Hematopoietic multipotent progenitor cell treated with erythropoietin and hydrocortisone succinate and interleukin-3 and kit ligand, for 8 days (in vitro differentiated cells): ENCODE data around the gene KLHL22.
"Not testable (repeated sequence)": the region's sequence is repeated elsewhere in the genome, so short reads cannot be mapped to it uniquely, and the experiment has no call there.

Source experiments
- DNase-seq: peaks from one replicate; pipeline ENCODE4 v3.0.0-alpha.2; 2015

The KLHL22 gene

DNA sequence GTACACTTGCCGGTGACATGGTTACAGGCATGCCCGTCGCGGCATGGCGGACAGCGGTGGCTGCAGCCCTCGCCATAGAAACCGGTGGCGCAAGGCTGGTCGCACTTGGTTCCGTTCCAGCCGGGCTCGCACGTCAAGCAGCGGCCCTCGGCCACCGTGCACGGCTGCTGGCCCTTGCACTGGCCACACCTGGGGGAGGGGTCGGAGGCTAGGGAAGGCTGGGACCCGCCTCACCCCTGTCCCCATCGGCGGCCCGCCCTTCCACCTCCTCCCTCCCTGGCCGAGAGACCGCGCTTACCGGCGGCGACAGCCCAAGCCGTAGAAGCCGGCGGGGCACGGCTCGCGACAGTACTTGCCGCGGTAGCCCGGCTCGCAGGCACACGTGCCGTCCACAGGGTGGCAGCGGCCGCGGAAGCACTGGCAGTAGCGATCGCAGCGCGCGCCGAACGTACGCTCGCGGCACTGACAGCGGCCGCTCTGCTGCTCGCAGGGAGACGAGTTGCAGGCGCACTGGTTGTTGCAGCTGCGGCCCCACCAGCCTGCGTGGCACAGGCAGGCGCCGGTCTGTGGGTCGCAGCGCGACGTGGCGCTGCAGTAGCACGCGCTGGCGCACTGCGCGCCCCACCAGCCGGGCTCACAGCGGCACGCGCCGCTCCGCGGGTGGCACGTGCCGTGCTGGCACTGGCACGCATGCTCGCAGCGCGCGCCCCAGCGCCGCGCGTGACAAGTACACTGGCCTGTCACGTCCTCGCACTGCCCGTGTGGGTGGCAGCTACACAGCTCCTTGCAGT is 64.7 kb downstream of the KLHL22 start:
- DNase-seq = peak; percentile 65

DNA sequence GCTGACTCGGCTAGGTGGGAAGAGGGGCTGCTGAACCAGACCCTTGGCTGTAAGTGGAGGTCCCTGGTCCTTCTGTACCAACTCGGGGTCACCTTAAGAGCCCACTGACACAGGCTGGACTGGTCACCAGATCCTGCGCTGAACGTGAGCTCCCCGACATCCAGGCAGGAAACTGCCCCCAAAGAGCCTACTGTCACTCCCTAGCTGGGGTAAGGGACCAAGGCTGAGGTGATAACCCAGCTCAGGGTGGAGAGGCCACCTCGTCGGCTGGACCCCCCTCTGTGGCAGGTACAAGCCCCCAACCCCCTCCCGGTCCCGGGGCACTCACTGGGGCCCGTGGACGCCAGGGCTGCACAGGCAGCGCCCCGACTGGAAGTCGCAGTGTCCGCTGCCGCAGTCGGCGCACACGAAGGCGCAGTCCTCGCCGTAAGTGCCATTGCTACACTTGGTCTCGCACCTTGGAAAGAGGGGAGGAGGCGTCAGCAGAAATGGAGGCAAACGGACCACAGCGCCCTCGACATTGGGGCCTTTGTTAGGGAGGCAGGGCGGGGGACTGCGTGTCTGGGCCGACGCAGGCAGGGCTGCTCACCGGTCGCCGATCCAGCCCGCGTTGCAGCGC is 65.4 kb downstream of the KLHL22 start:
- no peak for DNase-seq

GRCh38 chr22:20429254-20430100 is 66.1 kb downstream of the KLHL22 start:
- DNase-seq = peak; percentile 61

- DNase-seq = no peak
Measured at GRCh38 chr22:20428496-20429253, 66.9 kb downstream of the KLHL22 start.

GRCh38 chr22:20427945-20428417 is 67.6 kb downstream of the KLHL22 start:
- no peak for DNase-seq

DNA sequence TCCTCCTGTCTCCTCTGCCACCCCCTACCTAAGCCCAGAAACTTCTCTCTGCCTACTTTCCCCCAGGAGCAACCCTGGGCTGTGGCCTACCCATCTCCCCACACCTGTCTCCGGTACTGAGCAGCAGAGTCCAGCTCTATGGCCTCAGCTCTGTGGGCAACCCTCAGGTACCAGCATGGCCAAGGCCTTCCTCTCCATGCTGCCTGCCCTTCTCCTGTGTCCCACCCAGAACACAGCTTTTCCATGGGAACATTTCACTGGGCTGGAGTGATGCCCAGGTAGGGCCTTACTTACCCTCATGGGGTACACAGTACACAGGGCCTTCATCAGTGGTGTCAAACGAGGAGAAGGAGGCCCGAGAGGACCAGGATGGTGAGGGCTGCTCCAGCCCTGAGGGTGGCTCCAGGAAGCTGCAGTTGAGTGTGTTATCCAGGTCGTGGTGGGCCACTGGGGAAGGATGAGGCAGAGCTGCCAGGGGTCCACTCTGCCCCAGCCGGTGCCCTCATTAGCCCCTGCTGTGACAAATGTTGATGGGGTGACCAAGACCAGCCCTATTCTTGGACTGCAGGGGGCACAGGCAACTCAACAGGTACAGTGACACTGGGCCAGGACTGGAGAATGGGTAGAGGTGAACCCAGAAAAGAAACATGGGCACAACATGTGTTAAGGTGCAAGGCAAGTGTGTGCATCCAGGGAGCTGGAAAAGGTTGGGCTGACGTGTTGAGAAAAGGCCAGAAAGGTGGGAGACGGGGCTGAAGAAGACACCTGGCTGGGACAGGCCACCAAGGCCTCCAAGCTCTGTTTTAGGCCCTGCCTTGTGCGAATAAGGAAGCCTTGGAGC is 68.3 kb downstream of the KLHL22 start:
- DNase-seq = no peak

- no peak for DNase-seq
Measured at GRCh38 chr22:20426259-20426615, 69.4 kb downstream of the KLHL22 start.

- no peak for DNase-seq
Measured at GRCh38 chr22:20425566-20426258, 69.9 kb downstream of the KLHL22 start.

GRCh38 chr22:20424932-20425565 is 70.5 kb downstream of the KLHL22 start:
- peak; percentile 36 for DNase-seq

DNA sequence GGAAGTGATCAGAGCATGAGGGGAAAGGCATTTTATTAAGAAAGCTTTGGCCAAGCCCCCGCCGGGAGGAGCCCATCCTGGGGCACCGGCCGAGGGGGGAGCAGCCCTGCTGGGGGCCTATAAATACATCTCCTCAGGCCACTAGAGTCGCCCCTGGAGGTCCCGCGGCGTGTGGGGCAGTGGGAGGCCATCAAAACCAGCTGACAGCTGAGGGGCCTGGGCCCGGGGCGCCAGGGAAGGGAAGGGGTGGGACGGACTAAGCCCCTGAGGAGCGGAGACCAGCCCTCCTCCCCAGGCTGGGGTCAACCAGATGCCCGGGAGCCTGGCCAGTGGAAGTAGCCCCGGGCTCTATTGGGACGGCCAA is 71.0 kb downstream of the KLHL22 start:
- DNase-seq = no peak

DNA sequence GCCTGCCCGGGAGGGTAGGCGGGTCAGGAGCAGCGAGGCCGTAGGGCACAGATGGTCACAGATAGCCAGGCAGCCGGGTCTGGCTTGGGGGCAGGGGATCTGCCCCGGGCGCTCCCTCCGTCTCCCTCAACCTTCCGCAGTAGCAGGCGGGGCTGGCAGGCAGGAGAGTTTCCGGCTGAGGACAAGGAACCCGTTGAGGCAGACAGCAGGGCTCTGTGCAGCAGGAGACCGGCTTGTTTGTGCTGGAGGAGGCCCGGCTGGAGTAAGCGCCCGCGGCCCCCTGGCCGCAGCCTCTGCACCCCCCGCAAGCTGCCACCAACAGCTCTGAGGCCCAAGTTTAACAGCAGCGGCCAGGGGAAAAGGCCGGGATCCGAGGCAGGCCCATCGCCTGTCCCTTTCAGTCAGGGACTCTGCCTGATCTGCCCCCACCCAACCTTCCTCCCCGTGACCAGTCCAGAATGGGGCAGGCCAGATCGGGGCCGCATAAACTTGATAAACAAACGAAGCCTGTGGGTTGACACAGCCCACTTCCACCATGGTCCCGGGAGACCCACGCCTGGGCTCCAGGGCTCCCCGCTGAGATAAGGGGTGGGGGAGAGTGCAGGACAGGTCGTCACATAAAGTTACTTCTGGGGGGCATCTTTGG is 71.6 kb downstream of the KLHL22 start:
- no peak for DNase-seq

DNA sequence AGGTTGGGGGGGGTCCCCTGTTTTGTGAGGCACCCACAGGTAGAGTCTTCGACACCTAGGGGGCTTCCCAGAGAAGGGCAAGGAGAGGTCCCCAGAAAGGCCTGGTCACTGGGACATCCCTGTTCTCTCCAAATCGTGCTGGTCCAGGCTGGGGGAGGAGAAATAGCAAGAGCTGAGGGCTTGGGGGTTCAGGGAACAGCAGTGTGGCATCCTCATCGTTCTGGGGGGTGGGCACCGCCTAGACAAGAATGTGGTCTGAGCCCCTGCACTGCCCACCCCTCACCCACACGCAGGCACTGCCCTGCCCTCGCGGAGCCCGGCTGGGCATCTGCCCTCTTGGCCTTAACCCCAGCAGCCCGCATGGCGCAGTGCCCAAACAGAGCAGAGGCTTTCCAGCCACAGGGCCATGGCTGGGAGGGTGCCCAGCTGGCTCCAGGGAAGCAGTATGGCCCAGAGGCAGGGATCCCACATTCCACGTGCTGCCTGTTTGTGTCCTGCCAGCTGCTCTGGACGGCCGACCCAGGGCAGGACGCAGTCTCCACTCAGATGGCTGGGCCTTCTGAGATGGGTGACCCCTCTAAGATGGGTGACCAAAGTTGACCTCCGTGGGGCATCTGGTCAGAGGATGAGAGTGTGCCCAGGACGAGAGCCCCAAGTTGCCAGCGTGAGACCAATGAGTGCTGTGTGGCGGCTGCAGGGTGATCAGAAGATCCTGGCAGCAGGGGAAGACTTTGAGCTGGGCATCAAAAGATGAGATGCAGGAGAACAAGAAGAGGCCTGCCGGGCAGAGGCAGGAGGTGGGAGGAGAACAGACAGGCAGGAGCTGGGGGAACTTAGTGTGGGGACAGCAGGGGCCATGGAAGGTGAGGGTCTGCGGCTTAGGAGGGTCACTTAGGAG is 72.3 kb downstream of the KLHL22 start:
- no peak for DNase-seq

GRCh38 chr22:20422271-20423007 is 73.2 kb downstream of the KLHL22 start:
- DNase-seq = no peak

- no peak for DNase-seq
Measured at GRCh38 chr22:20421507-20421874, 74.1 kb downstream of the KLHL22 start.

DNA sequence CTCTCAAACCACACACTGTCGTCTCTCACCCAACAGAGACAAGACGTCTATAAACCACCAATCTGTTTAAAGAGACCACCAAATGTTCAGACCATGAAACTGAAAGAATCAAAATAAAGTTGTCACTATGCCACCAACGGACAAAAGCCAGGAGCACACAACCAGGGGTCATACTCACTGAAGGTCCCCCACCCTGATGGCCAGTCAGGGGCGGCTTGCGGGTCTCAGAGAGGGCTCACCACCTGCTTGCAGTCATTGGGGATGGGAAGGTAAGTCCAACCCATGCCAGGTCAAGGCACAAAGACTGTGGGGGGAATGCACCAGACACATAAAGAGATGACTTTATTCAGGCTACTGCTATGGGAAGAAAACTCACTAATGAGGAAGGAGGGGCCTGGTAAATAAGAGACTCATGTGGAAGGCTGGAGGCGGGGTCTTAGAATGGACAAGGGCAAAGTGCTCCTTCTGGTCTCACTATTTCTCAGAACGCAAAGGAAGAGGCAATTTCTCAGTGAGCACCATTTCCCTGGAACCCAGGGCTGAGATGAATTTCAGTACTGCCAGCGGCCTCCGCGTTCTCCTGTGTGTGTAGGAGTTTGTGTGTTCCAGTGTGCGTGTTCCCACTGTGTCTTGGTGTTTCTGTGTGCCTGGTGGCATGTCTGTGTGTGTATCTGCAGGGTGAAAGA is 75.3 kb downstream of the KLHL22 start:
- DNase-seq = no peak

GRCh38 chr22:20419664-20419951 is 76.0 kb downstream of the KLHL22 start:
- DNase-seq = no peak

GRCh38 chr22:20418211-20418788 is 77.3 kb downstream of the KLHL22 start:
- DNase-seq = peak; percentile 63

DNA sequence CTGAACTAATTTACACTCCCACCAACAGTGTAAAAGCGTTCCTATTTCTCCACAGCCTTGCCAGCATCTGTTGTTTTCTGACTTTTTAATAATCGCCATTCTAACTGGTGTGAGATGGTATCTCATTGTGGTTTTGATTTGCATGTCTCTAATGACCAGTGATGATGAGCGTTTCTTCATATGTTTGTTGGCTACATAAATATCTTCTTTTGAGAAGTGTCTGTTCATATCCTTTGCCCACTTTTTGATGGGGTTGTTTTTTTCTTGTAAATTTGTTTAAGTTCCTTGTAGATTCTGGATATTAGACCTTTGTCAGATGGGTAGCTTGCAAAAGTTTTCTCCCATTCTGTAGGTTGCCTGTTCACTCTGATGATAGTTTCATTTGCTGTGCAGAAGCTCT is 79.9 kb downstream of the KLHL22 start:
- DNase-seq = not testable (repeated sequence)
